HG03175 (cell line): ENCODE results near the gene TMEM258.

Experiments used
- ATAC-seq: cut with Tn5 transposase; IDR thresholded peaks from one replicate; pipeline ENCODE4 v1.9.1; 2021; ENCODE audit warnings: mild to moderate bottlenecking, moderate library complexity; ENCODE audit not compliant: unreplicated experiment

TMEM258 gene

GRCh38 chr11:61762223-61762615 is 30.2 kb downstream of the TMEM258 start:
- ATAC-seq, result no peak

GRCh38 chr11:61761440-61762222 is 30.8 kb downstream of the TMEM258 start:
- ATAC-seq, result no peak

GRCh38 chr11:61760946-61761345 is 31.5 kb downstream of the TMEM258 start:
- no peak for ATAC-seq

- ATAC-seq, result no peak
Measured at GRCh38 chr11:61757213-61757862, 35.1 kb downstream of the TMEM258 start.

- ATAC-seq, result peak; percentile 50
Measured at GRCh38 chr11:61756452-61757212, 35.8 kb downstream of the TMEM258 start.

- no peak for ATAC-seq
Measured at GRCh38 chr11:61756147-61756451, 36.3 kb downstream of the TMEM258 start.

- no peak for ATAC-seq
Measured at GRCh38 chr11:61754534-61755482, 37.6 kb downstream of the TMEM258 start.

- ATAC-seq, result no peak
Measured at GRCh38 chr11:61753672-61754071, 38.7 kb downstream of the TMEM258 start.

GRCh38 chr11:61752925-61753521 is 39.4 kb downstream of the TMEM258 start:
- ATAC-seq, result no peak

GRCh38 chr11:61752117-61752924 is 40.1 kb downstream of the TMEM258 start, which contains the start of gene MYRF:
Gene MYRF (plus strand): TSS chr11:61752636. CDS start chr11:61752745, 109 bp downstream.
- peak; percentile 43 for ATAC-seq

- no peak for ATAC-seq
Measured at GRCh38 chr11:61751384-61751783, 41.0 kb downstream of the TMEM258 start.

GRCh38 chr11:61750631-61751273 is 41.6 kb downstream of the TMEM258 start:
- ATAC-seq, result no peak

- no peak for ATAC-seq
Measured at GRCh38 chr11:61749591-61750217, 42.7 kb downstream of the TMEM258 start.

- ATAC-seq, result peak; percentile 9
Measured at GRCh38 chr11:61747967-61748285, 44.5 kb downstream of the TMEM258 start.

- peak; percentile 69 for ATAC-seq
Measured at GRCh38 chr11:61747192-61747966, 45.0 kb downstream of the TMEM258 start.

- no peak for ATAC-seq
Measured at GRCh38 chr11:61746442-61747191, 45.8 kb downstream of the TMEM258 start.

- no peak for ATAC-seq
Measured at GRCh38 chr11:61745781-61746441, 46.5 kb downstream of the TMEM258 start.
